Measurements from ENCODE around the gene VPS26C. TPM values are rescaled to one million over a fixed set of nuclear protein-coding genes. Genes with fewer than 3 reads are reported as not detected.

The VPS26C gene
- total and polyA plus RNA-seq, 2 of the 13 experiments (the other 11 are each of a cell fraction or from before 2014, with no cell fraction given): 30.3 to 39.7 TPM

DNA sequence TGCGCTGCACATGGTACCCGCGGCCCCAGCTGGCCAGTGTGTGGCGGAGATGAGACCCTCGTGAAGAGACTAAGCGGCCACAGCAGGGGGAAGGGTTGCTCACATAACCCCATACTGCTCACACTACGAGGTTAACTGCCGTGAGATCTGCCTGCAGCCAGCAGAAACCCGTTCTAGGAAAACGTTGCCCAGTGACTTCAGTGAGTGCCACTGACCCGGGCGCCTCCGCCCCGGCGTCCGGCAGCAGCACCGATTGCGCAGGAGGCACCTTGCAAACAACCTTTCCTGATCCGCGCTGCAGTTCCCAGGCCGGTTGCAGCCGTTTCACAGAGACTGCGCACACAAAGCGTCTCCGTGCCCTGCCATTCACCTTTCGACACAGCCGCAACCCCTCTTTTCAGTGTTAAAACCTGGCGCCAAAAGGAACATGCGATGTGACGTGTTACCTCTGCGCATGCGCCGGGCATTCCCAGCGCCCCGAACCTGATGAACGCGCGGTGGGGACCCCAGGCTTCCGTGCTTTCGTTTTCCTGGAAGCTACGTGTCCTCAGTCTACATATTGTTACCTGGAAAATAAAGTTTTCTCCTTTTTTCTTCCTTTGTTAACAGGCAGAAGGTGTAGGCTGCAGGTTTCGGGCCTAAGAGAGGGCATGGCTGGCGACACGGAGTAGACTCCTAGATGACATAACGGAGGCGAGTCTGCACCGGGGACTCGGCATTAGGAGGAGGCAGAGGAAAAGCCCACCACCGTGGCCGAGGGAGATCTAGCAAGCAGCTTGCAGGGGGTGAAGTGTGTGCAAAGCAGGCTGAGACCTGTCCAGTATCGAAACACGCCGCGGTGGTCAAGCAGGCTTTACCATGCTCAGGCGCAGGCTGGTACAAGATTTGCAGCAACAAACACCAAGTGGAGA, 8.9 kb downstream of the VPS26C start (continued):
- TF ChIP-seq ZNF33B (CRISPR knock-in tag; IDR thresholded peaks at IDR 0.05) (peak; percentile 76; the same call in 1 of the 2 replicates), ZBTB2 (CRISPR knock-in tag; IDR thresholded peaks at IDR 0.05; ENCODE audit: low read depth) (0 out of 2 replicates have a peak, but pooled peaks have one; percentile 19), ZNF777 (CRISPR knock-in tag; IDR thresholded peaks at IDR 0.05) (peak; percentile 51; the same call in 1 of the 2 replicates), TAF15 (IDR thresholded peaks at IDR 0.05; ENCODE audit: low read depth, low read length, poor library complexity, severe bottlenecking) (peak; percentile 33), GLI4 (CRISPR knock-in tag; IDR thresholded peaks at IDR 0.05; ENCODE audit: borderline replicate concordance) (peak; percentile 43; the same call in 1 of the 2 replicates), ZNF441 (CRISPR knock-in tag; IDR thresholded peaks at IDR 0.05; ENCODE audit: borderline replicate concordance) (peak; percentile 72; the same call in 1 of the 2 replicates), PHF21A (CRISPR knock-in tag; IDR thresholded peaks at IDR 0.05) (peak; percentile 60; the same call in 1 of the 2 replicates), GABPB1 (CRISPR knock-in tag; IDR thresholded peaks at IDR 0.05) (peak; percentile 63; the same call in 1 of the 2 replicates), ZNF143 (CRISPR knock-in tag; IDR thresholded peaks at IDR 0.05) (peak; percentile 23; the same call in 1 of the 2 replicates), CREB1 (IDR thresholded peaks at IDR 0.05) (peak; percentile 73), CREB1 (CRISPR knock-in tag; IDR thresholded peaks at IDR 0.05) (peak; percentile 96)
- TF ChIP-seq, protein P1, sequence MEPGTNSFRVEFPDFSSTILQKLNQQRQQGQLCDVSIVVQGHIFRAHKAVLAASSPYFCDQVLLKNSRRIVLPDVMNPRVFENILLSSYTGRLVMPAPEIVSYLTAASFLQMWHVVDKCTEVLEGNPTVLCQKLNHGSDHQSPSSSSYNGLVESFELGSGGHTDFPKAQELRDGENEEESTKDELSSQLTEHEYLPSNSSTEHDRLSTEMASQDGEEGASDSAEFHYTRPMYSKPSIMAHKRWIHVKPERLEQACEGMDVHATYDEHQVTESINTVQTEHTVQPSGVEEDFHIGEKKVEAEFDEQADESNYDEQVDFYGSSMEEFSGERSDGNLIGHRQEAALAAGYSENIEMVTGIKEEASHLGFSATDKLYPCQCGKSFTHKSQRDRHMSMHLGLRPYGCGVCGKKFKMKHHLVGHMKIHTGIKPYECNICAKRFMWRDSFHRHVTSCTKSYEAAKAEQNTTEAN (CRISPR knock-in tag; conservative IDR thresholded peaks at IDR 0.05): peak; percentile 61
- TF ChIP-seq, protein P2, sequence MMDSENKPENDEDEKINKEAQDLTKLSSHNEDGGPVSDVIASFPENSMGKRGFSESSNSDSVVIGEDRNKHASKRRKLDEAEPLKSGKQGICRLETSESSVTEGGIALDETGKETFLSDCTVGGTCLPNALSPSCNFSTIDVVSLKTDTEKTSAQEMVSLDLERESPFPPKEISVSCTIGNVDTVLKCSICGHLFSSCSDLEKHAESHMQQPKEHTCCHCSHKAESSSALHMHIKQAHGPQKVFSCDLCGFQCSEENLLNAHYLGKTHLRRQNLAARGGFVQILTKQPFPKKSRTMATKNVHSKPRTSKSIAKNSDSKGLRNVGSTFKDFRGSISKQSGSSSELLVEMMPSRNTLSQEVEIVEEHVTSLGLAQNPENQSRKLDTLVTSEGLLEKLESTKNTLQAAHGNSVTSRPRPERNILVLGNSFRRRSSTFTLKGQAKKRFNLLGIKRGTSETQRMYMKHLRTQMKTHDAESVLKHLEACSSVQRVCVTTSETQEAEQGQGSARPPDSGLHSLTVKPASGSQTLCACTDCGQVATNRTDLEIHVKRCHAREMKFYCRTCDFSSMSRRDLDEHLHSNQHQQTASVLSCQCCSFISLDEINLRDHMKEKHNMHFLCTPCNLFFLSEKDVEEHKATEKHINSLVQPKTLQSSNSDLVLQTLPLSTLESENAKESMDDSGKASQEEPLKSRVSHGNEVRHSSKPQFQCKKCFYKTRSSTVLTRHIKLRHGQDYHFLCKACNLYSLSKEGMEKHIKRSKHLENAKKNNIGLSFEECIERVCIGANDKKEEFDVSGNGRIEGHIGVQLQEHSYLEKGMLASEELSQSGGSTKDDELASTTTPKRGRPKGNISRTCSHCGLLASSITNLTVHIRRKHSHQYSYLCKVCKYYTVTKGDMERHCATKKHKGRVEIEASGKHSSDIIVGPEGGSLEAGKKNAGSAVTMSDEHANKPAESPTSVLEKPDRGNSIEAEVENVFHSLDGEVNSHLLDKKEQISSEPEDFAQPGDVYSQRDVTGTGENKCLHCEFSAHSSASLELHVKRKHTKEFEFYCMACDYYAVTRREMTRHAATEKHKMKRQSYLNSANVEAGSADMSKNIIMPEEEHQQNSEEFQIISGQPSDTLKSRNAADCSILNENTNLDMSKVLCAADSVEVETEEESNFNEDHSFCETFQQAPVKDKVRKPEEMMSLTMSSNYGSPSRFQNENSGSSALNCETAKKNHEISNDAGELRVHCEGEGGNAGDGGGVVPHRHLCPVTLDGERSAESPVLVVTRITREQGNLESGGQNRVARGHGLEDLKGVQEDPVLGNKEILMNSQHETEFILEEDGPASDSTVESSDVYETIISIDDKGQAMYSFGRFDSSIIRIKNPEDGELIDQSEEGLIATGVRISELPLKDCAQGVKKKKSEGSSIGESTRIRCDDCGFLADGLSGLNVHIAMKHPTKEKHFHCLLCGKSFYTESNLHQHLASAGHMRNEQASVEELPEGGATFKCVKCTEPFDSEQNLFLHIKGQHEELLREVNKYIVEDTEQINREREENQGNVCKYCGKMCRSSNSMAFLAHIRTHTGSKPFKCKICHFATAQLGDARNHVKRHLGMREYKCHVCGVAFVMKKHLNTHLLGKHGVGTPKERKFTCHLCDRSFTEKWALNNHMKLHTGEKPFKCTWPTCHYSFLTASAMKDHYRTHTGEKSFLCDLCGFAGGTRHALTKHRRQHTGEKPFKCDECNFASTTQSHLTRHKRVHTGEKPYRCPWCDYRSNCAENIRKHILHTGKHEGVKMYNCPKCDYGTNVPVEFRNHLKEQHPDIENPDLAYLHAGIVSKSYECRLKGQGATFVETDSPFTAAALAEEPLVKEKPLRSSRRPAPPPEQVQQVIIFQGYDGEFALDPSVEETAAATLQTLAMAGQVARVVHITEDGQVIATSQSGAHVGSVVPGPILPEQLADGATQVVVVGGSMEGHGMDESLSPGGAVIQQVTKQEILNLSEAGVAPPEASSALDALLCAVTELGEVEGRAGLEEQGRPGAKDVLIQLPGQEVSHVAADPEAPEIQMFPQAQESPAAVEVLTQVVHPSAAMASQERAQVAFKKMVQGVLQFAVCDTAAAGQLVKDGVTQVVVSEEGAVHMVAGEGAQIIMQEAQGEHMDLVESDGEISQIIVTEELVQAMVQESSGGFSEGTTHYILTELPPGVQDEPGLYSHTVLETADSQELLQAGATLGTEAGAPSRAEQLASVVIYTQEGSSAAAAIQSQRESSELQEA (CRISPR knock-in tag; IDR thresholded peaks at IDR 0.05; ENCODE audit: not compliant biosample characterization): peak; percentile 81
- TF ChIP-seq, protein P3, sequence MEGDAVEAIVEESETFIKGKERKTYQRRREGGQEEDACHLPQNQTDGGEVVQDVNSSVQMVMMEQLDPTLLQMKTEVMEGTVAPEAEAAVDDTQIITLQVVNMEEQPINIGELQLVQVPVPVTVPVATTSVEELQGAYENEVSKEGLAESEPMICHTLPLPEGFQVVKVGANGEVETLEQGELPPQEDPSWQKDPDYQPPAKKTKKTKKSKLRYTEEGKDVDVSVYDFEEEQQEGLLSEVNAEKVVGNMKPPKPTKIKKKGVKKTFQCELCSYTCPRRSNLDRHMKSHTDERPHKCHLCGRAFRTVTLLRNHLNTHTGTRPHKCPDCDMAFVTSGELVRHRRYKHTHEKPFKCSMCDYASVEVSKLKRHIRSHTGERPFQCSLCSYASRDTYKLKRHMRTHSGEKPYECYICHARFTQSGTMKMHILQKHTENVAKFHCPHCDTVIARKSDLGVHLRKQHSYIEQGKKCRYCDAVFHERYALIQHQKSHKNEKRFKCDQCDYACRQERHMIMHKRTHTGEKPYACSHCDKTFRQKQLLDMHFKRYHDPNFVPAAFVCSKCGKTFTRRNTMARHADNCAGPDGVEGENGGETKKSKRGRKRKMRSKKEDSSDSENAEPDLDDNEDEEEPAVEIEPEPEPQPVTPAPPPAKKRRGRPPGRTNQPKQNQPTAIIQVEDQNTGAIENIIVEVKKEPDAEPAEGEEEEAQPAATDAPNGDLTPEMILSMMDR (CRISPR knock-in tag; IDR thresholded peaks at IDR 0.05): peak; percentile 34; the same call in 1 of the 2 replicates

Measured in HepG2 (cell line).